Embryonic facial prominence (tissue), 1 donor: Measurements from ENCODE around the gene FAM131B.
"Not testable (repeated sequence)": the region's sequence is repeated elsewhere in the genome, so short reads cannot be mapped to it uniquely, and the experiment has no call there.

Experiments used
- DNase-seq: peaks from one replicate; pipeline ENCODE4 v3.0.0-alpha.2; 2016; ENCODE audit errors: extremely low spot score

FAM131B gene

GRCh38 chr7:143395187-143396149 lies 33.0 kb upstream of the FAM131B start:
- no peak for DNase-seq

- no peak for DNase-seq
These were observed 32.3 kb upstream of the FAM131B start for GRCh38 chr7:143394777-143395176.

GRCh38 chr7:143394068-143394467 lies 31.6 kb upstream of the FAM131B start:
- DNase-seq, result no peak

DNA sequence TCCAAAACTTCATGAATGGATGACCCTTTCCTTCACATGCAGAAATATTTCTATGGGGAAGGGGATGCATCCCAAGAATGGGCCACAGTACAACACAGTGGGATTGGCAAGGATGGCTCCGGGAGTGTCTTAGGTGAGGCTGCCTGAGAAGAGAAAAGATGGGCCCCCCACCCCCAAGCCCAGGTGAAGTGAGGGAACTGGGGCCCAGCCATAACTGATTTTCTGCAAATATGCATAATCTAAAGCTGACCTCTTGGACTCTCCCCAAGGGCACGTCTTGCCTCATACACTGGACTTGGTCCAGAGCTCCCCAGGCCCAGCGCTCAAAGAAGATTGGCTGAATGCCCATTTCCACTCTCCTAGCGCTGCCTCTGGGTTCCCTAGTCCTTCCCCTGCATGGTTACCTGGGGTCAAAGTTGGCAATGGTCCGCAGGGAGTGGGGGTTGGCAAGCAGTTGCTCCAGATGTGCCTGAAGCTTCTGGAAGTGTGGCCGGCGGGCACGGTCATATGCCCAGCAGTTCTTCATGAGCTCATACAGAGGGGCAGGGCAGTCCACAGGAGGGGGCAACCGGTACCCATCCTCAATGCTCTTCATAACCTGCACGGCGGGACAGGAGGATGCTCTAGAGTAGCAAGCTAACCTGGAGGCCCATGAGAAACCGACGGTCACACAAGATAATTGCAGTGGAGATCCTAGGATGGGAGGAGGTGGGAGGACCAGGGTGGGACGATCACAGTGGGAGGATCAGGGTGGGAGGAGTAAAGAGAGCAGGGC lies 30.9 kb upstream of the FAM131B start:
- DNase-seq, result no peak

DNA sequence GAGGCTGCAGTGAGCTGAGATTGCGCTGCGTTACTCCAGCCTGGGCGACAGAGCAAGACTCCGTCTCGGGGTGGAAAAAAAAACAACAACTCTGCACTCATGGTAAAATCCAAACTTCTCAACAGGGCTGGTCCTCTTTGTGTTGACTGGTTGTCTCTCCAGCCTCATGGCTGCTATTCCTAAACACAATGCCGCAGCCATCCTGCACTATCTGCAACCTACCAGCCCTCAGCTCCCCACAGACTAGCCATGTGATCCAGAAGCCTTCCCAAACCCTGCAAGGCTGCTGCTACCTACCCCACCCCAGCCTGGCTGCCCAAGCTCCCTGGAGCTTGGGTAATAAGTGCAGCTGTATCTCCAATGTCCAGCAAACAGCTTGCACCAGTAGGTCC lies 30.4 kb upstream of the FAM131B start:
- DNase-seq, result no peak

DNA sequence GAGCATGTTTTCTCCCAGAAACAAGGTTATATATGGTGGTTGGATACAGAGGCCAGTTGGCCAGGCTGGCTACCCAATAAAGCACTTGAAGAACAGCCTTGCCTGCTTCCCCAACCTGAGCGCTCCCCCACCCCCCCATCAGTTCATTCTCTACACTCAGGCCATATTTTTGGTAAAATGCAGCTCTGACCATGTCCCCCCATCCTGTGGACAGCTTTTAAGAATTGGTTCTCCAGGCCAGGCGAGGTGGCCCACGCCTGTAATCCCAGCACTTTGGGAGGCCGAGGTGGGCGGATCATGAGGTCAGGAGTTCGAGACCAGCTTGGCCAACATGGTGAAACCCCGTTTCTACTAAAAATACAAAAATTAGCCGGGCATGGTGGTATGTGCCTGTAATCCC lies 29.9 kb upstream of the FAM131B start:
- DNase-seq, result not testable (repeated sequence)

DNA sequence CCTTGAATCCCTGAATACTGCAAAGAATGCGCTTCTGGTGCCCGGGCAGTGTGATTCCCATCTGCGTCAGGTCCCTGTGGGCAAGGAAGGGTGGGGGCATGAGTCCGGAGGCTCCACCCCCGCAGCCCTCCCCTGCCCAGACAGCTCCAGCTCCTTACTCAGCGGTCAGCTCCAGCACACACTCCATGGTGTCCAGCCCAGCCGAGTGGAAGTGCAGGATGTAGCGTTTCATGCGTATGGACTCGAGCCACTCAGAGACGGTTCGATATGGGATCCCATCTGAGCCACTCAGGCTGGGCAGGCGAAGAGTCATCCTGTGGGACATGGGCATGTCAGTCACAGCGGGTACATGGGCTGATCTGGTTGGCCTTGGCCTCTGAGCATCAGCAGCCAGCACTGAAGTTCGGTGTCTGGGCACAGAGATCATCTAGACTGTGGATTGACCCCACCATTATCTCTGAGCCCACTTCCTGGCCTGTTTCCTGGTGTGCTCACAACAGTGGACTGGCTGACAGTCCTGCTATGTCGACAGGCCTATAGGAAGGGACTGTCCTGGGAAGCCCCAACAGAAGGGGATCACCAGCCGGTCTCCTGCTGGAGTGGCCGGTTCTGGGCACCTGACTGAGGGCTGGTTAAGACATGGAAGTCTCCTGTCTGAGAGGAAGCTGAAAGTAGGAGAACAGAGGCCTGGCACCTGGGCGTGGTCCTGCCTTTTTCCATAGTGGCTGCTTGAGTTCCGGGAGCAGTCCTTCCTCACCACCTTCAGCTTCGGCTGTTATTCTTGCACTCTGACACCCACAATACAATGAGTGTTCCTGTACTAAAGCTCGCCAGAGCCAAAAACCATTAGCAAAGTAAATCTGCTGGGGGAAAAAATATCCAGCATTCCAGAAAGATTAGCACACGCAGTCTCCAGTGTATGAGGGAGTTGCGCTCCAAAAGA lies 29.2 kb upstream of the FAM131B start:
- DNase-seq, result no peak

DNA sequence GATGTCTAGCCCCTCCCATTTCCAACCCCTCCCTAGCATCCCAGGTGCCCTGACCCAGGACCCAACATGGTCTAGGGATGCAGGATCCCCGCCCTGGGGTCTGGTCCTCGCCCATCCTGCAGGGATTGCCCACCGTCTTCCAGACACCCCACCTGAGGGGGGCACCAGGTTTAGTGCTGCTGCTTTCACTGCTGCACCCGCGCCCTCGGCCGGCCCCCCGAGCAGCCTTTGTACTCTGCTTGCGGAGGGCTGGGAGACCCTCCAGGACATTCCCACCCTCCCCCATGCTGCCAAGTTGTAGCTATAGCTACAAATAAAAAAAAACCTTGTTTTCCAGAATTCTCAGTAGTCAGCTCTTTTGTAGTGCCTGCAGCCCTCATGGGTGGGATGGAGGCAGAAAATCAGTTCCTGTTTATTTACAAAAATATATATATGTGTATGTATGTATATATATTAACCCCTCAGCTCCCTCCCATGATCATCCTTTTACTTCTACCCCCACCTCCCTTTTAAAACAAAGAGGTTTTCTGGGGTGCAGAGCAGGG lies 28.3 kb upstream of the FAM131B start:
- no peak for DNase-seq

- DNase-seq, result no peak
These were observed 27.7 kb upstream of the FAM131B start for GRCh38 chr7:143390104-143390772.

DNA sequence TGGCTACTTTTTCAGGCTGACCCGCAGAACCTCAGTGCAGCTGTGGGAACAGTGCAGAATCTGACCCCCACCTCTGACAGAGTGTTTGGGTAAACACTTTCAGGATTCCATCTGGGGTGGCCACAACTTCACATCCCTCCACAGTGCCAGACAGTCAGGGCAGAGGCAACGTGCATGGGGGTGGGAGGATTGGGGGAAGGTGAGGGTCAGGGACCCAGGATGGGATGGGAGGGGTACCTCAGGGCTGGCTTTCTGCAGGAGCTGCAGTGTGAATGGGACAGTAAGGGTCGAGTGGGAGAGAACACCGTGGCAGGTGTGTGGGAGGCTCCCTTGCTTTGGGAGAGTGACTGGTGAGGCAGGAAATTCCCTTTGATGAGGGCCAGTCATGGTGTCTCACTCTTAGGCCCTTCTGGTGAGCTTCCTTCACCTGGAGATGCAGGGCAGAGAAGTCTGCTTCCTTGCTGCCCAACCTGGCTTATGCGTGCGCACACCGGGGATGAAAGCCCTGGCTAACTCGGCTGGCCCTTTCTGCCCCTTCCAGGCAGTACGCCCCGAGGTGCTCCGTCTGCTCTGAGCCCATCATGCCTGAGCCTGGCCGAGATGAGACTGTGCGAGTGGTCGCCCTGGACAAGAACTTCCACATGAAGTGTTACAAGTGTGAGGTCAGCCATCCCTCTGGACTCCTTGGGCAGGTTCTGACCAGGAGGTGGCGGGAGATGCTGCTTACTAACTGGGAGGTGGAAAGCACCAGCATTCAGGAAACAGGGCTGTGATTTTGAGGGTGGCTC lies 27.0 kb upstream of the FAM131B start:
- DNase-seq, result no peak

- no peak for DNase-seq
These were observed 26.1 kb upstream of the FAM131B start for GRCh38 chr7:143388491-143389101.

DNA sequence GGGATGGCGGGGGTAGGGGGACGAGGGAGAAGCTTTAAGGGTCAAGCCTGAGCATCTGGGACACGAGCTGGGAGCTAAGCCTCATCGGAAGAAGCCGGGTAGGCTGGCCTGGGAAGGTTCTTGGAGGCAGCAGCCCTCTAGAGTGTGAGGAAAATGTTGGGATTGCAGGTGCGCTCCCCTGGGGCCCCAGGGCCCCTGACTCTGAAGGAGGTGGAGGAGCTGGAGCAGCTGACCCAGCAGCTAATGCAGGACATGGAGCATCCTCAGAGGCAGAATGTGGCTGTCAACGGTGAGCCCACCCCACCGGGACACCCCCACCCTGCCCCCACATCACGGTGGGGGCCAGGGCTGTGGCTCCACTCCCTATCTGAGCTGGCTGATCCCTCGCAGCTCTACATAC lies 25.5 kb upstream of the FAM131B start:
- no peak for DNase-seq

- no peak for DNase-seq
These were observed 24.9 kb upstream of the FAM131B start for GRCh38 chr7:143387156-143387975.

DNA sequence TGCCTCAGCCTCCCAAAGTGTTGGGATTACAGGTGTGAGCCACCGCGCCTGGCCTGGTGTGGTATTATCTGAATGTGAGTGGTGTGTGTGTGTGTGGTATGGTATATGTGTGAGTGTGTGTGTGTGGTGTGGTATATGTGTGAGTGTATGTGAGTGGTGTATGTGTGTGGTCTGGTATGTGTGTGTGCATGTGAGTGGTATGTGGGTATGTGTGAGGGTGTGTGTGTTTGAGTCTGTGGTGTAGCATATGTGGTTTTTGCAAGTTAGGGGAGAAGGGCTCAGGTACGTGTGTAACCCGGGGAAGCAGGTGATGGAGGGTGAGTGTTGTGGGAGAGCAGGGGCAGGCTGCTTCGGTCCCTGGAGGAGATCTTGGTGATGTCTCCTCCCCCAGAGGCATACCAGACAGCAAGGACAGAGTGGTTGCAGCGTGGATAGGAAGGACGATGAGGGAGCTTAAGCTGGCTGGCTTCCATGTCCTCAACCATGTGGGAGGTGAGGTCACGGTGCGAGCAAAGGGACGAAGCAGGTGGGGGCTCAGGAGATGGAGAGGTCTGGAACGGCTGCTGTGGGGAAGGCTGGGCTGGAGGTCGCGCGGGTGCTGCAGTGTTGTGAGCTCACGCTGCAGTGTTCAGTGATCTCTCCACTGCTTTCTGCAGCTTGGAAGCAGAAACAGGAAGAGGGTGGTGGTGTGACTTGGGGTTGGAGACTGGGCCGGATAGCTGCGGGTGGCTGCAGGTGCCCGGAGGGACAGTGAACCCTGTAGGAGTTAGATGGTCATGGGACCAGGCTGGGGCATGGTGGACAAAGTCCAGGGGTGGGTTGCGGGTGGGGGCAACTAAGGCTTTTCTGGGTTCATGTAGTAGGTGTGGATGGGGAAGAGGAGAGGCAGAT lies 23.6 kb upstream of the FAM131B start:
- DNase-seq, result no peak

DNA sequence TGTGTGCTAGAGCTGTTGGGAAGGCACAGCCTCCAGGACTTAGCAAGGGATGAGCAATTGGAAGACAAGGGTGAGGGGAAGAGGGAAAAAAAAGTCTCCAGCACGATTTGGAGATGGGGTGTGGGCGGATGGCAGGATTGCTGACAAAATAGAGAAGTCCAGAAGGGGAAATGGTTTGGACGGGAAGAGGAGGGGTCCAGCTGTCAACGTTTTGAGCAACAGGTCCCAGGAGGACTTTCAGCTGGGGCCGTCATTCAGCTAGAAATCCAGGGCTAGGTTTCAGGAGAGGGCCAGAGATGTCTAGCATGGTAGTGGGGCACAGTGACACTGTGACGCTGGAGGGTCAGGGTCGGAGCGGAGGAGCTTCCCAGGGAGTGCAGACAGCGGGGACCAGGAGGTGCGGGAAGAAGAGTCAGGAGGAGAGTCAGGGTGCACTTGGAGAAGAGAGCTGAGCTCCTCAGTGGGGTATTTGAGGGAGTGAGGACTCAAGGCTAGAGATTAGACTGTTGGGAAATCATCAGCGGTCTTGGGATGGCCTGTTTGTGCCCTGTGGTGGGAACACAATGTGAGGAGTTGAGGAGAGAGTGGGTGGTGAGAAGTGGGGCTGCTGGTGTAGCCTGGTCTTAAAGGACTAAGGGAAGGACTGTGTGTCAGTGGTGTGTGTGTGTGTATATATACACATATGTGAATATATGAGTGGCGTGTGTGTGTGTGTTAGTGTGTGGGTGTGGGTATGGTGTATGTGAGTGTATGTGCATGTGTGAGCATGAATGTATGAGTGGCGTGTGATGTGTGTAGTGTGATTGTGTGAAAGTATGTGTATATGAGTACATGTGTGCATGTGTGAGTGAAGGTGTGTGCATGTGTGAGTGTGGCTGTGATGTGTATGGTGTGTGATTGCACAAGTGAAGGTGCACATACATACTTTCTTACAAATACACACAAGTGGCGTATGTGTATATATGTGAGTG lies 22.4 kb upstream of the FAM131B start:
- no peak for DNase-seq

- no peak for DNase-seq
These were observed 21.6 kb upstream of the FAM131B start for GRCh38 chr7:143384148-143384547.

- DNase-seq, result no peak
These were observed 21.1 kb upstream of the FAM131B start for GRCh38 chr7:143383642-143383957.
